Mammary epithelial cell (primary cell): Measurements from ENCODE around the gene RALB.

Experiments
- EZH2 ChIP-seq: IDR thresholded peaks from 2 replicates; pipeline ENCODE4 v1.6.1; 2012; ENCODE audit warnings: low read length, inconsistent platforms, borderline replicate concordance
- TF ChIP-seq, protein P1 (sequence below), 2 donors: IDR thresholded peaks in 1 of 2; conservative IDR thresholded peaks in 1 of 2; 2 replicates each; pipeline ENCODE4 v1.5.1; 2011 to 2012; ENCODE audit warnings: inconsistent platforms in 2 of 2, low read length in 2 of 2, mild to moderate bottlenecking in 2 of 2, control low read depth in 1 of 2, low read depth in 1 of 2; ENCODE audit not compliant: insufficient read depth in 1 of 2; ENCODE audit errors: extremely low read depth in 1 of 2

DNA sequence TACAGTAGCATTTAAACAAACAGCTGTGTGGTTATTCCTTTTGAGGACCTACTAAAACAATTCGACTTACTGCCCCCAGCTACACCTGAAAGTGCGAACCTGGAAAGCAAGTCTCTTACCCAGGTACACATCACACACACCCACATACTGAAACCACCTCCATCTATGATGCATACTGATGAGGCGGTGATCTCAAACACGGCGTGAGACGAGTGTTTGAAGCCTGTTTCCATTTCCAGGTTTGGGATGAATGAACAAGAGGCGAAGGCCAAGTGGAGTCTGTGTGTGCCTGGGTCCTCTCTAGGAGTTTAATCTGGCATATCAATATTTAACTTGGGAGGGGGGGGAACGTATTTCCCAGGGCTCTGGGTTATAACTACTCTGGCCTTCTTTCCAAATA, 31.0 kb upstream of the RALB start:
- TF ChIP-seq EZH2: no peak
- TF ChIP-seq, protein P1, sequence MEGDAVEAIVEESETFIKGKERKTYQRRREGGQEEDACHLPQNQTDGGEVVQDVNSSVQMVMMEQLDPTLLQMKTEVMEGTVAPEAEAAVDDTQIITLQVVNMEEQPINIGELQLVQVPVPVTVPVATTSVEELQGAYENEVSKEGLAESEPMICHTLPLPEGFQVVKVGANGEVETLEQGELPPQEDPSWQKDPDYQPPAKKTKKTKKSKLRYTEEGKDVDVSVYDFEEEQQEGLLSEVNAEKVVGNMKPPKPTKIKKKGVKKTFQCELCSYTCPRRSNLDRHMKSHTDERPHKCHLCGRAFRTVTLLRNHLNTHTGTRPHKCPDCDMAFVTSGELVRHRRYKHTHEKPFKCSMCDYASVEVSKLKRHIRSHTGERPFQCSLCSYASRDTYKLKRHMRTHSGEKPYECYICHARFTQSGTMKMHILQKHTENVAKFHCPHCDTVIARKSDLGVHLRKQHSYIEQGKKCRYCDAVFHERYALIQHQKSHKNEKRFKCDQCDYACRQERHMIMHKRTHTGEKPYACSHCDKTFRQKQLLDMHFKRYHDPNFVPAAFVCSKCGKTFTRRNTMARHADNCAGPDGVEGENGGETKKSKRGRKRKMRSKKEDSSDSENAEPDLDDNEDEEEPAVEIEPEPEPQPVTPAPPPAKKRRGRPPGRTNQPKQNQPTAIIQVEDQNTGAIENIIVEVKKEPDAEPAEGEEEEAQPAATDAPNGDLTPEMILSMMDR (conservative IDR thresholded peaks at IDR 0.05 in 1 of 2, IDR thresholded peaks at IDR 0.05 in 1 of 2; ENCODE audit: extremely low read depth in 1 of 2, insufficient read depth in 1 of 2, low read depth in 1 of 2, low read length in 2 of 2): no peak
